SK-N-SH (cell line): ENCODE data around the gene ALPK3. TPM values are rescaled to one million over a fixed set of nuclear protein-coding genes. Genes with fewer than 3 reads are reported as not detected.
A peak's percentile ranks its signal among the peaks of the same experiment; 100 is the strongest.

Source experiments
- CTCF ChIA-PET: fragments of 300-600, 350-600 bp; formaldehyde crosslinking; extraction: SDS; loops from one replicate; lab custom pipeline; 2021; lab: Yijun Ruan, JAX
- POLR2A ChIA-PET: fragments of 350-600 bp; sonication (Branson Sonifier 250); formaldehyde crosslinking; extraction: SDS; loops from one replicate; lab custom pipeline; 2020; ENCODE audit warnings: antibody characterized with exemption, inconsistent platforms; lab: Yijun Ruan, JAX
- DNase-seq: peaks from one replicate; pipeline ENCODE4 v3.0.0; 2012
- H2AFZ ChIP-seq: fragments of 200-600 bp; sonication (generic); 2 replicates; pipeline ENCODE4 v1.8.1; 2016; ENCODE audit warnings: antibody characterized with exemption, mild to moderate bottlenecking, low read depth
- H3F3A ChIP-seq: fragments of 200-600 bp; sonication (generic); replicated peaks from 2 replicates; pipeline ENCODE3; 2016; ENCODE audit warnings: antibody characterized with exemption, mild to moderate bottlenecking; ENCODE audit not compliant: insufficient read depth
- H3K27ac ChIP-seq, 2 experiments: fragments of 200-500 bp in 1 of 2; fragments of 200-600 bp in 1 of 2; sonication (Bioruptor generic) in 1 of 2; sonication (generic), shearing (Covaris generic) in 1 of 2; 2 replicates each; pipeline versions ENCODE4 v1.5.1 to v1.6.1; 2014 to 2016; ENCODE audit warnings: low read depth in 2 of 2, inconsistent platforms in 1 of 2, low read length in 1 of 2, mild to moderate bottlenecking in 1 of 2, mixed read lengths in 1 of 2
- H3K27me3 ChIP-seq: fragments of 200-600 bp; sonication (generic), shearing (Covaris generic); 2 replicates; pipeline ENCODE4 v1.6.1; 2016; ENCODE audit warnings: mixed run types; ENCODE audit not compliant: insufficient read depth
- H3K36me3 ChIP-seq, 2 experiments: fragments of 200-500 bp in 1 of 2; fragments of 200-600 bp in 1 of 2; sonication (Bioruptor generic) in 1 of 2; sonication (generic) in 1 of 2; replicated peaks in 1 of 2; 2 replicates each; pipeline versions ENCODE3 to v1.5.1; 2014 to 2016; ENCODE audit warnings: low read length in 1 of 2, mild to moderate bottlenecking in 1 of 2; ENCODE audit not compliant: insufficient read depth in 2 of 2, control insufficient read depth in 1 of 2
- H3K4me1 ChIP-seq, 2 experiments: fragments of 200-500 bp in 1 of 2; fragments of 200-600 bp in 1 of 2; sonication (Bioruptor generic) in 1 of 2; sonication (generic), shearing (Covaris generic) in 1 of 2; 2 replicates each; pipeline versions ENCODE4 v1.5.1 to v1.6.1; 2014 to 2016; ENCODE audit warnings: low read depth in 1 of 2, low read length in 1 of 2, mixed run types in 1 of 2; ENCODE audit not compliant: insufficient read depth in 2 of 2, control insufficient read depth in 1 of 2
- H3K4me2 ChIP-seq: fragments of 200-600 bp; sonication (generic), shearing (Covaris generic); 2 replicates; pipeline ENCODE4 v1.6.1; 2017; ENCODE audit warnings: mixed run types
- H3K4me3 ChIP-seq, 2 experiments: fragments of 200-500 bp in 1 of 2; fragments of 200-600 bp in 1 of 2; sonication (Bioruptor generic) in 1 of 2; sonication (generic), shearing (Covaris generic) in 1 of 2; 2 replicates each; pipeline versions ENCODE4 v1.5.1 to v1.8.1; 2014 to 2016; ENCODE audit warnings: low read depth in 2 of 2, inconsistent platforms in 1 of 2, low read length in 1 of 2, mild to moderate bottlenecking in 1 of 2, mixed read lengths in 1 of 2, moderate library complexity in 1 of 2
- H3K79me2 ChIP-seq: fragments of 200-600 bp; sonication (generic); 2 replicates; pipeline ENCODE4 v1.8.1; 2017; ENCODE audit warnings: mild to moderate bottlenecking; ENCODE audit not compliant: insufficient read depth
- H3K9ac ChIP-seq: fragments of 200-600 bp; sonication (generic); 2 replicates; pipeline ENCODE4 v1.6.1; 2017; ENCODE audit warnings: mixed run types
- H3K9me2 ChIP-seq: fragments of 200-600 bp; sonication (generic); 2 replicates; pipeline ENCODE4 v1.6.1; 2017; ENCODE audit warnings: mixed run types
- H3K9me3 ChIP-seq: fragments of 200-600 bp; sonication (generic); 2 replicates; pipeline ENCODE4 v1.6.1; 2017; ENCODE audit warnings: mixed run types, mild to moderate bottlenecking, moderate library complexity
- H4K20me1 ChIP-seq: fragments of 200-600 bp; sonication (generic); 2 replicates; pipeline ENCODE4 v1.6.1; 2017; ENCODE audit warnings: mild to moderate bottlenecking, mixed run types; ENCODE audit not compliant: insufficient read depth
- CHD2 ChIP-seq: fragments of 150-350 bp; IDR thresholded peaks from 2 replicates; pipeline ENCODE4 v1.6.1; 2018; ENCODE audit warnings: low read length; ENCODE audit not compliant: partially characterized antibody
- EP300 ChIP-seq, 2 experiments: IDR thresholded peaks; 2 replicates each; pipeline versions ENCODE4 v1.4.0 to v1.6.1; 2012; ENCODE audit warnings: borderline replicate concordance in 1 of 2, low read depth in 1 of 2, low read length in 1 of 2
- EZH2phosphoT487 ChIP-seq: fragments of 200-600 bp; sonication (generic); IDR thresholded peaks from 2 replicates; pipeline ENCODE4 v1.6.1; 2017; ENCODE audit warnings: low read depth, mixed run types, mild to moderate bottlenecking, antibody characterized with exemption, moderate library complexity, borderline replicate concordance
- FOXJ3 ChIP-seq: sonication (generic); formaldehyde crosslinking; IDR thresholded peaks from 2 replicates; pipeline ENCODE4 v1.5.1; 2020; ENCODE audit warnings: mild to moderate bottlenecking, missing genetic modification reagents
- FOXM1 ChIP-seq: IDR thresholded peaks from 2 replicates; pipeline ENCODE4 v1.4.0; 2012; ENCODE audit warnings: low read depth, mild to moderate bottlenecking
- GABPA ChIP-seq: IDR thresholded peaks from 2 replicates; pipeline ENCODE4 v1.4.0; 2012; ENCODE audit warnings: low read depth, mild to moderate bottlenecking
- GATA2 ChIP-seq: sonication (generic); formaldehyde crosslinking; IDR thresholded peaks from 2 replicates; pipeline ENCODE4 v1.5.0; 2020; ENCODE audit warnings: mild to moderate bottlenecking, missing genetic modification reagents
- POLR2AphosphoS5 ChIP-seq: IDR thresholded peaks from 2 replicates; pipeline ENCODE4 v1.6.1; 2012; ENCODE audit warnings: low read depth, low read length
- RFX5 ChIP-seq: IDR thresholded peaks from 2 replicates; pipeline ENCODE4 v1.6.1; 2012; ENCODE audit warnings: mild to moderate bottlenecking, improper control_type of control experiment, low read length
- SIN3A ChIP-seq: IDR thresholded peaks from 2 replicates; pipeline ENCODE4 v1.6.1; 2012; ENCODE audit warnings: low read depth, mild to moderate bottlenecking, low read length, moderate library complexity, borderline replicate concordance
- SMC3 ChIP-seq: IDR thresholded peaks from 2 replicates; pipeline ENCODE4 v1.6.1; 2012; ENCODE audit warnings: low read depth, low read length, improper control_type of control experiment
- TAF1 ChIP-seq: IDR thresholded peaks from 2 replicates; pipeline ENCODE4 v1.6.1; 2012; ENCODE audit warnings: low read depth, mild to moderate bottlenecking, low read length, moderate library complexity, borderline replicate concordance
- TEAD4 ChIP-seq: IDR thresholded peaks from 2 replicates; pipeline ENCODE4 v1.4.0; 2012; ENCODE audit warnings: mild to moderate bottlenecking, borderline replicate concordance; ENCODE audit not compliant: insufficient read depth
- WGBS: methylation state at CpG from one replicate; pipeline ENCODE4 v1.1.6; 2017; ENCODE audit warnings: low lambda C conversion rate; 5-methylcytosine and 5-hydroxymethylcytosine counted together
- polyA plus RNA-seq, 3 experiments: library from polyadenylated mRNA; depleted of rRNA; stranded (reverse); fragments of >200 nt; gene quantifications; 2 replicates each; pipeline ENCODE4 v1.2.3, GENCODE V29; 2012
- TF ChIP-seq, protein P1 (sequence below): IDR thresholded peaks from 2 replicates; pipeline ENCODE4; 2012
- TF ChIP-seq, protein P2 (sequence below): fragments of 150-350 bp; IDR thresholded peaks from 2 replicates; pipeline ENCODE4 v1.6.1; 2017; ENCODE audit warnings: antibody characterized with exemption, low read length, low read depth, borderline replicate concordance
- TF ChIP-seq, protein P3 (sequence below): IDR thresholded peaks from 2 replicates; pipeline ENCODE4 v1.4.0; 2012; ENCODE audit warnings: low read depth, borderline replicate concordance

Gene ALPK3
- polyA plus RNA-seq, 1 of the 3 experiments (the other 2 are of a cell fraction): 0.16 TPM

DNA sequence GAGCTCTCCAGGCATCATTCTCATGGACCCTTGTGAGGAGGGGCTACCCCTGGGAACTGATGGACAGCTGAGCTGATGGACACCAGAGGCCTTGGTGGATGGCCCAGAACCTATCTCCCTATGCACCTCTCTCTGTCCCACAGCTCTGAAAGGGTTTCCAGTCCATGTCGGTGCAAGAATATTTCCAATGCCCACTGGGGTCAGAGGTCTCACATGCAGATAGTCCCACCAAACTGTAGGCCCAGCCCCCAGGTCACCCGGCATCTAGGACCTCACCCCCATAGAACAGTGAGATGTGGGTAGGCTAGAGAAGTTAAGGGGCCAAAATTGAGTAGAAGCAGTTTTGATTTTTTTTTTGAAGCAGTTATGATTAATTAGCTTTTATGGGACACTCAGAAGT, 2.6 kb downstream of the ALPK3 start:
- no peaks in the 10 kb centered on the region for H3K27me3 ChIP-seq
- no peak for DNase-seq
- H4K20me1 ChIP-seq: no peaks in the 10 kb centered on the region
- H3K27ac ChIP-seq: peak overlapping the region in 1 of 2 experiments; percentile 71; a peak in 1 of 4 replicates
- H3K9me2 ChIP-seq: no peaks in the 10 kb centered on the region
- WGBS: 100% methylated on average over 1 of the region's 2 CpGs
- H3K4me3 ChIP-seq: no peak overlapping the region
- H3K4me1 ChIP-seq: peaks cover 5 to 62% of the 10 kb centered on the region in 2 experiments; a peak in 1 of 4 replicates
- no peaks in the 10 kb centered on the region for H3K36me3 ChIP-seq
- no peak overlapping the region for H3K9ac ChIP-seq
- no peak overlapping the region for H3K4me2 ChIP-seq
- CTCF ChIA-PET: interaction anchor here (0.7 to 1.1 kb wide), 4 partner anchors 10 to 164 kb away, joined by 3 read pairs; no protein-coding TSS in a partner anchor
- POLR2A ChIA-PET: no interaction called here
- TF ChIP-seq, protein P1, sequence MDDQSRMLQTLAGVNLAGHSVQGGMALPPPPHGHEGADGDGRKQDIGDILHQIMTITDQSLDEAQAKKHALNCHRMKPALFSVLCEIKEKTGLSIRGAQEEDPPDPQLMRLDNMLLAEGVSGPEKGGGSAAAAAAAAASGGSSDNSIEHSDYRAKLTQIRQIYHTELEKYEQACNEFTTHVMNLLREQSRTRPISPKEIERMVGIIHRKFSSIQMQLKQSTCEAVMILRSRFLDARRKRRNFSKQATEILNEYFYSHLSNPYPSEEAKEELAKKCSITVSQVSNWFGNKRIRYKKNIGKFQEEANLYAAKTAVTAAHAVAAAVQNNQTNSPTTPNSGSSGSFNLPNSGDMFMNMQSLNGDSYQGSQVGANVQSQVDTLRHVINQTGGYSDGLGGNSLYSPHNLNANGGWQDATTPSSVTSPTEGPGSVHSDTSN: no peak
- no peak for TF ChIP-seq GABPA
- no peak for TF ChIP-seq FOXM1
- TF ChIP-seq FOXJ3 (CRISPR knock-in tag): no peak
- TF ChIP-seq POLR2AphosphoS5: no peak
- TF ChIP-seq, protein P2, sequence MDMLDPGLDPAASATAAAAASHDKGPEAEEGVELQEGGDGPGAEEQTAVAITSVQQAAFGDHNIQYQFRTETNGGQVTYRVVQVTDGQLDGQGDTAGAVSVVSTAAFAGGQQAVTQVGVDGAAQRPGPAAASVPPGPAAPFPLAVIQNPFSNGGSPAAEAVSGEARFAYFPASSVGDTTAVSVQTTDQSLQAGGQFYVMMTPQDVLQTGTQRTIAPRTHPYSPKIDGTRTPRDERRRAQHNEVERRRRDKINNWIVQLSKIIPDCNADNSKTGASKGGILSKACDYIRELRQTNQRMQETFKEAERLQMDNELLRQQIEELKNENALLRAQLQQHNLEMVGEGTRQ: no peak
- no peak for TF ChIP-seq CHD2
- no peak for TF ChIP-seq TEAD4
- TF ChIP-seq EZH2phosphoT487: no peak
- TF ChIP-seq SMC3: no peak
- TF ChIP-seq EP300 (IDR thresholded peaks at IDR 0.05; ENCODE audit: borderline replicate concordance in 1 of 2, low read depth in 1 of 2, low read length in 1 of 2): no peak
- TF ChIP-seq GATA2: no peak
- no peak for TF ChIP-seq TAF1
- TF ChIP-seq, protein P3, sequence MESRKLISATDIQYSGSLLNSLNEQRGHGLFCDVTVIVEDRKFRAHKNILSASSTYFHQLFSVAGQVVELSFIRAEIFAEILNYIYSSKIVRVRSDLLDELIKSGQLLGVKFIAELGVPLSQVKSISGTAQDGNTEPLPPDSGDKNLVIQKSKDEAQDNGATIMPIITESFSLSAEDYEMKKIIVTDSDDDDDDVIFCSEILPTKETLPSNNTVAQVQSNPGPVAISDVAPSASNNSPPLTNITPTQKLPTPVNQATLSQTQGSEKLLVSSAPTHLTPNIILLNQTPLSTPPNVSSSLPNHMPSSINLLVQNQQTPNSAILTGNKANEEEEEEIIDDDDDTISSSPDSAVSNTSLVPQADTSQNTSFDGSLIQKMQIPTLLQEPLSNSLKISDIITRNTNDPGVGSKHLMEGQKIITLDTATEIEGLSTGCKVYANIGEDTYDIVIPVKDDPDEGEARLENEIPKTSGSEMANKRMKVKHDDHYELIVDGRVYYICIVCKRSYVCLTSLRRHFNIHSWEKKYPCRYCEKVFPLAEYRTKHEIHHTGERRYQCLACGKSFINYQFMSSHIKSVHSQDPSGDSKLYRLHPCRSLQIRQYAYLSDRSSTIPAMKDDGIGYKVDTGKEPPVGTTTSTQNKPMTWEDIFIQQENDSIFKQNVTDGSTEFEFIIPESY: no peak
- no peak for TF ChIP-seq RFX5
- no peak for TF ChIP-seq SIN3A
- no peaks in the 10 kb centered on the region for H3K79me2 ChIP-seq
- H3K9me3 ChIP-seq: no peaks in the 10 kb centered on the region
- H2AFZ ChIP-seq: no peak overlapping the region
- H3F3A ChIP-seq: no peaks in the 10 kb centered on the region
